ENCODE data around the gene FAM83G. TPM values are rescaled to one million over a fixed set of nuclear protein-coding genes. Genes with fewer than 3 reads are reported as not detected.

The FAM83G gene
- total and polyA plus RNA-seq, 8 donors: 2.9 to 12.1 (median 3.6) TPM

DNA sequence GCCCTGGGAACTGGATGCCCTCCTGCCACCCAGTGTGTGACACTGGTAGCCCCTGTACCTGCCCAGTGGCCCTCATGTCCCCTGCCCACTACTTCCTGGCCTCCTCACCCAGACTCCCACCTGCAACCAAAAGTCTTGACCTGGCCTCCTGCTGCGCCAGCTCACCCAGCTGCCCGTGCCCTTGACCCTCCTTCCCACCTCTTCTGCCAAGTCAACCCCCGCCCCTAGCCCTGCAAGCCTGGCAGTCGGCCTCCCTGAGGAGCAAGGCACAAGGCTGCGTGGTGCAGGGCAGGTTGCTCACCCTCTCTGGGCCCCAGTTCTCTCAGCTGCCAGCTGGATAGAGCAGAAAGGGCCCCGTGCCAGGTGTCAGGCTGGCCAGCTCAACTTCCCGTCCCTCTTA lies 12.3 kb upstream of the FAM83G start:
- ATAC-seq (no peak), DNase-seq (peak in 1 of 4 donors; percentile 57)
- TF ChIP-seq, protein P1, sequence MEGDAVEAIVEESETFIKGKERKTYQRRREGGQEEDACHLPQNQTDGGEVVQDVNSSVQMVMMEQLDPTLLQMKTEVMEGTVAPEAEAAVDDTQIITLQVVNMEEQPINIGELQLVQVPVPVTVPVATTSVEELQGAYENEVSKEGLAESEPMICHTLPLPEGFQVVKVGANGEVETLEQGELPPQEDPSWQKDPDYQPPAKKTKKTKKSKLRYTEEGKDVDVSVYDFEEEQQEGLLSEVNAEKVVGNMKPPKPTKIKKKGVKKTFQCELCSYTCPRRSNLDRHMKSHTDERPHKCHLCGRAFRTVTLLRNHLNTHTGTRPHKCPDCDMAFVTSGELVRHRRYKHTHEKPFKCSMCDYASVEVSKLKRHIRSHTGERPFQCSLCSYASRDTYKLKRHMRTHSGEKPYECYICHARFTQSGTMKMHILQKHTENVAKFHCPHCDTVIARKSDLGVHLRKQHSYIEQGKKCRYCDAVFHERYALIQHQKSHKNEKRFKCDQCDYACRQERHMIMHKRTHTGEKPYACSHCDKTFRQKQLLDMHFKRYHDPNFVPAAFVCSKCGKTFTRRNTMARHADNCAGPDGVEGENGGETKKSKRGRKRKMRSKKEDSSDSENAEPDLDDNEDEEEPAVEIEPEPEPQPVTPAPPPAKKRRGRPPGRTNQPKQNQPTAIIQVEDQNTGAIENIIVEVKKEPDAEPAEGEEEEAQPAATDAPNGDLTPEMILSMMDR (IDR thresholded peaks at IDR 0.05): no peak
- intact Hi-C loops (cut with DNase I): no loop called here
- Histone ChIP-seq H3K4me3 (no peak overlapping the region), H3K9me3 (no peaks in the 10 kb centered on the region), H3K36me3 (no peaks in the 10 kb centered on the region), H3K4me1 (no peaks in the 10 kb centered on the region), H3K27me3 (no peaks in the 10 kb centered on the region), H3K27ac (no peak overlapping the region)

DNA sequence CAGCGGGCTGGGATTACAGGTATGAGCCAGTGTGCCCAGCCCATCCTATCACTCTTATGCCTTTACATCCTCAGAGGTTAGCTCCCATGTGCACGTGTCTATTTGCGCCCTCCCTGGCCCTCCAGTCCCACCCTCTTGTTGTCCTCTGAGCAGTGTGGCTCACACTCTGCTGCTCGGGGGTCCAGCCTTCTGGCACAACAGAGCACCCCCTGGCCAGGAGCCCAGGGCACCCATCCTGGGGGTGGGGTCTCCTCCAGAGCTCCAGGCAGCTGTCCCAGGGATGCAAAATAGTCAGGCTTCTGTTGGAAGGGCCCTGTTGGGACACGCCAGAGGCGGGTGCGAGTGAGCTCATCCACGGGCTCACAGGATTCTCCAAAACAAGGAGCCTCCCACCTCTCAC lies 11.7 kb upstream of the FAM83G start:
- TF ChIP-seq, protein P1 (IDR thresholded peaks at IDR 0.05): no peak
- no peak for ATAC-seq
- Histone ChIP-seq H3K36me3 (no peaks in the 10 kb centered on the region), H3K9me3 (no peaks in the 10 kb centered on the region), H3K4me3 (no peak overlapping the region), H3K27ac (no peak overlapping the region), H3K4me1 (no peaks in the 10 kb centered on the region), H3K27me3 (no peaks in the 10 kb centered on the region)
- peak in 1 of 4 donors; percentile 31 for DNase-seq
- intact Hi-C loops (cut with DNase I): no loop called here

DNA sequence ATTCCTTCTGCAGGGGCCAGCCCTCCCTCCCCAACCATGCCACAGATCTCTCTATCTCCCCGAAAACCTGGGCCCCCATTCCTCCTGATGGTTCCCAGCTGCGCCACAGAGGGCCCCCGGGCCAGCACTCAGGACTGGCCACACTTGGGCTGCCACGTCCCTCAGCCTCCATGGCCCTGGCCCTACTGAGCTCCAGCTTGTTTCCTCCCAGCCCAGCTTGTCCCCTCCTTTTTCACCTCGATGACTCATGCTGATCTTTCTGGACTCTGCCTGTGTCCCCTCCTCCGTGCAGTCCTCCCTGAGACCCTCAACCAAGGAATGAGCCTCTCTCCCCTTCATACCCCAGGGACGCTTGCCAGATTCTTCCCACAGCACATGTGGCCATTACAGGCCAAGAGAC lies 10.9 kb upstream of the FAM83G start:
- Histone ChIP-seq H3K27me3 (no peaks in the 10 kb centered on the region), H3K27ac (no peak overlapping the region), H3K4me1 (no peaks in the 10 kb centered on the region), H3K9me3 (no peaks in the 10 kb centered on the region), H3K36me3 (no peaks in the 10 kb centered on the region), H3K4me3 (no peak overlapping the region)
- TF ChIP-seq, protein P1 (IDR thresholded peaks at IDR 0.05): no peak
- ATAC-seq (no peak), DNase-seq (peak in 1 of 4 donors; percentile 61)
- intact Hi-C loops (cut with DNase I): no loop called here

DNA sequence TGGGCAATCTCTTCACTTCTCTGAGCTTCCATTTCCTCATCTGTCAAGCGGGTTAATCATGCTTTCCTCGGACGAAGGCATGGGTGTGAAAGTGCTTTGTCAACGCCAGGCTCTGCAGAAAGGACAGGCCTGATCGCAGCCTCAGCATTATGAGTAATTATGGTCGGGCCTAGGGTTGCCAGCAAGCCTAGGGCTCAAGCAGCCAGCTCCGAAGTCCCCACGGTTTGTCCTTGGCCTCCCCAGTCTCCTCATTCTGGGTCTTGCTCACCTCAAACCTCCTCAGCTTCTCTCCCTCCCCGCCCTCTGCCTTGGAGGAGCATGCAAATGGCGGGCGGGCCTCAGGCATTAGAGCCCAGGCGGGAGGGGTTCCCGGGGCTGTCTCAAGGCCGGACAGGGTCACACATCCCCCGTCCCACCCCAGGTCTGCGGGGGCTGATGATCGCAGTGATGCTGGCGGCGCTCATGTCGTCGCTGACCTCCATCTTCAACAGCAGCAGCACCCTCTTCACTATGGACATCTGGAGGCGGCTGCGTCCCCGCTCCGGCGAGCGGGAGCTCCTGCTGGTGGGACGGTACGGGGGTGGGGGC lies 10.2 kb upstream of the FAM83G start:
- Histone ChIP-seq H3K9me3 (no peaks in the 10 kb centered on the region), H3K27ac (no peak overlapping the region), H3K27me3 (no peaks in the 10 kb centered on the region), H3K36me3 (no peaks in the 10 kb centered on the region), H3K4me3 (no peak overlapping the region), H3K4me1 (no peaks in the 10 kb centered on the region)
- ATAC-seq (no peak), DNase-seq (peak in 1 of 4 donors; percentile 62)
- intact Hi-C loops (cut with DNase I): no loop called here
- TF ChIP-seq, protein P1 (IDR thresholded peaks at IDR 0.05): no peak

DNA sequence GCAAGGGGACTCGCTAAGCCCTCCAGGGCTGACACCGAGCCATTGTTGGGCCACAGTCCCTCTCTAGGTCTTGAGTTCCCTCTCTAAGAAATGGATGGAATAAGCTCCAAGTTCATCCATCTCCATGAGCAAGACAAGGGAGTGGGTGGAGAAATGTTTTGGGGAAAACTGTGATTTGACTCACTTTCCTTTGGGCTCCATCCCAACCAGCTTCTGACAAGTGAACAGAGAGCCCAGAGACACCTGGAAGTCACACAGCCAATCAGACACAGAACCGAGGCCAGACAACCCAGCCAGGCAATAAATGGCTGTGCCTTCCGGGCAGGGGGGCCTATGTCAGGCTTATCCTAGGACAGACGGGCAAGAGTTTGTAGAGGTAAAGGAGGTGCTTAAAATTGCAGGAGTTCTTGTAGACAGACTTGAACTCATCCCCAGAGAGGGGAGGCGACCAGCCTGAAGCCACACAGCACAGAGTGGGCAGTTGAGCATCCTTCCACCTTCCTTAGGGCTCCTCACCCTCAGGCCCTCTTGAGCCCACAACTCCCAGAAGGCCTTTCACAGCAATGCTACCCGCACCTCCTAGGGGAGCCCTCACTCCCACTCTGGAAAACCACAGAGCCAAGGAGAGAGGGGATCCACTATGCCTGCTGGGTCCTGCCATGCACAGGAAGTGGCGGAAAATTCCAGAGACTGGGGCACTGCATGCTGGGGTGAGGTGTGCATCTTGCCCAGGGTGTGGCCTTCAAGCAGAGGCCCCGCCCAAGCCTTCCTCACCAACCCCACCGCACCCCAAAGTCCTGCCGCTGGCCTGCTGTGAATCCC lies 9.5 kb upstream of the FAM83G start:
- Histone ChIP-seq H3K4me1 (no peaks in the 10 kb centered on the region), H3K9me3 (no peaks in the 10 kb centered on the region), H3K36me3 (no peaks in the 10 kb centered on the region), H3K27me3 (no peaks in the 10 kb centered on the region), H3K4me3 (no peak overlapping the region), H3K27ac (no peak overlapping the region)
- intact Hi-C loops (cut with DNase I): no loop called here
- peak in 1 of 4 donors; percentile 31 for DNase-seq
- ATAC-seq: no peak
- TF ChIP-seq, protein P1 (IDR thresholded peaks at IDR 0.05): no peak

All from left lung (tissue), 10 donors.